OCI-LY7 (cell line): ENCODE measurements around the gene TEX50. TPM values are rescaled to one million over a fixed set of nuclear protein-coding genes. Genes with fewer than 3 reads are reported as not detected.
"Not testable (repeated sequence)": the region's sequence is repeated elsewhere in the genome, so short reads cannot be mapped to it uniquely, and the experiment has no call there.

Source experiments
- Bru-seq: library from RNA; stranded (reverse); fragments of 400-500 nt; gene quantifications from one replicate; lab custom pipeline; 2021; lab: Mats Ljungman, UMichigan
- BruChase-seq, 2 experiments: library from RNA; stranded (reverse); fragments of 400-500 nt; gene quantifications; one replicate each; lab custom pipeline; 2021; lab: Mats Ljungman, UMichigan
- BruUV-seq: library from RNA; stranded (reverse); fragments of 400-500 nt; replicated peaks from 2 replicates; lab custom pipeline; 2021; lab: Mats Ljungman, UMichigan
- CTCF ChIA-PET: fragments of 300-600 bp; sonication (Branson Sonifier 250); formaldehyde crosslinking; loops from one replicate; lab custom pipeline; 2022; ENCODE audit warnings: antibody characterized with exemption; ENCODE audit not compliant: unreplicated experiment; lab: Charles Lee
- POLR2A ChIA-PET: fragments of 300-600 bp; sonication (Branson Sonifier 250); formaldehyde crosslinking; loops from one replicate; lab custom pipeline; 2022; ENCODE audit warnings: antibody characterized with exemption; lab: Charles Lee
- DNase-seq: peaks from one replicate; pipeline ENCODE4 v3.0.0-alpha.2; 2015; ENCODE audit warnings: low spot score
- H2AFZ ChIP-seq: fragments of 200-600 bp; sonication (generic), shearing (Covaris generic); 2 replicates; pipeline ENCODE4 v1.6.1; 2014; ENCODE audit warnings: mild to moderate bottlenecking, antibody characterized with exemption, low read length, moderate library complexity
- H3K27ac ChIP-seq: fragments of 200-600 bp; sonication (generic); 2 replicates; pipeline ENCODE4 v1.5.1; 2014; ENCODE audit warnings: mixed run types, low read depth, mild to moderate bottlenecking, moderate library complexity, low read length, inconsistent platforms; ENCODE audit not compliant: poor library complexity, severe bottlenecking
- H3K36me3 ChIP-seq: fragments of 200-600 bp; sonication (generic); 2 replicates; pipeline ENCODE4 v1.6.1; 2014; ENCODE audit warnings: mild to moderate bottlenecking, antibody characterized with exemption, low read length, moderate library complexity, mixed read lengths; ENCODE audit not compliant: insufficient read depth
- H3K4me1 ChIP-seq: fragments of 200-600 bp; sonication (generic); 2 replicates; pipeline ENCODE4 v1.5.1; 2014; ENCODE audit warnings: mild to moderate bottlenecking, low read length; ENCODE audit not compliant: insufficient read depth, poor library complexity, severe bottlenecking
- H3K4me2 ChIP-seq: fragments of 200-600 bp; sonication (generic); 2 replicates; pipeline ENCODE4 v1.6.1; 2014; ENCODE audit warnings: mild to moderate bottlenecking, low read length
- H3K4me3 ChIP-seq: fragments of 200-600 bp; sonication (generic); 2 replicates; pipeline ENCODE4 v1.5.1; 2014; ENCODE audit warnings: mild to moderate bottlenecking, low read depth, low read length; ENCODE audit not compliant: poor library complexity, severe bottlenecking
- H3K79me2 ChIP-seq: fragments of 200-600 bp; sonication (generic); 2 replicates; pipeline ENCODE4 v1.6.1; 2016; ENCODE audit warnings: low read depth, mild to moderate bottlenecking, low read length, moderate library complexity, mixed read lengths; ENCODE audit not compliant: insufficient read depth
- H3K9me2 ChIP-seq: fragments of 200-600 bp; sonication (generic); 2 replicates; pipeline ENCODE4 v1.6.1; 2016; ENCODE audit warnings: mild to moderate bottlenecking, low read length, mixed read lengths; ENCODE audit not compliant: insufficient read depth
- H3K9me3 ChIP-seq: fragments of 200-600 bp; sonication (generic); 2 replicates; pipeline ENCODE4 v1.6.1; 2014; ENCODE audit warnings: mild to moderate bottlenecking, mixed run types, low read length, mixed read lengths
- H4K20me1 ChIP-seq: fragments of 200-600 bp; sonication (generic); 2 replicates; pipeline ENCODE4 v1.6.1; 2014; ENCODE audit warnings: mild to moderate bottlenecking, antibody characterized with exemption, low read length, moderate library complexity, mixed read lengths; ENCODE audit not compliant: insufficient read depth
- CTCF ChIP-seq: fragments of 200-600 bp; sonication (generic); conservative IDR thresholded peaks from 2 replicates; pipeline ENCODE4 v1.5.1; 2014; ENCODE audit warnings: mild to moderate bottlenecking, antibody characterized with exemption, low read length, moderate library complexity, mixed read lengths
- EZH2phosphoT487 ChIP-seq: fragments of 200-600 bp; sonication (generic); IDR thresholded peaks from 2 replicates; pipeline ENCODE4 v1.6.1; 2018; ENCODE audit warnings: low read depth, borderline replicate concordance, mild to moderate bottlenecking, mixed run types, antibody characterized with exemption, low read length, moderate library complexity, mixed read lengths
- intact Hi-C: fragments of 100-400 bp; cut with micrococcal nuclease; formaldehyde crosslinking; loops from one replicate; pipeline ENCODE4 v1.10.0; 2022; ENCODE audit not compliant: unreplicated experiment
- long read RNA-seq: library from polyadenylated mRNA; stranded (forward); transcript quantifications from one replicate; pipeline ENCODE4 v2.0.0, GENCODE V29; 2022
- total RNA-seq, 2 experiments: library from RNA; depleted of rRNA in 1 of 2; stranded (reverse); fragments of >200 nt in 1 of 2; shearing (Covaris generic) in 1 of 2; gene quantifications; 2 replicates each; pipeline ENCODE4 v1.2.3, GENCODE V29; 2014 to 2022

TEX50 gene, protein sequence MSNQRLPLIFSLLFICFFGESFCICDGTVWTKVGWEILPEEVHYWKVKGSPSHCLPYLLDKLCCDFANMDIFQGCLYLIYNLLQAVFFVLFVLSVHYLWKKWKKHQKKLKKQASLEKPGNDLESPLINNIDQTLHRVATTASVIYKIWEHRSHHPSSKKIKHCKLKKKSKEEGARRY
- total RNA-seq (2014; rRNA removed; shearing (Covaris generic)) (not detected in 2 replicates), total RNA-seq (2022) (not detected in 2 replicates), Bru-seq, nascent RNA (not detected), BruChase-seq, experiment 1, labeled RNA remaining after a 6-hour chase (not detected), BruChase-seq, experiment 2, labeled RNA remaining after a 2-hour chase (not detected)
- long read RNA-seq = 0 reads

GRCh38 chr1:173635116-173635515, at the start of gene TEX50:
Gene TEX50 (plus strand): TSS chr1:173635338. CDS start chr1:173635522, 184 bp downstream.
- H3K4me1 ChIP-seq = no peaks in the 10 kb centered on the region

GRCh38 chr1:173590557-173590956, 44.6 kb upstream of the TEX50 start:
- Histone ChIP-seq H3K4me1 (no peaks in the 10 kb centered on the region), H3K27ac (no peak overlapping the region), H2AFZ (no peak overlapping the region), H3K9me2 (no peaks in the 10 kb centered on the region), H3K9me3 (no peaks in the 10 kb centered on the region), H3K4me3 (no peak overlapping the region), H3K79me2 (no peaks in the 10 kb centered on the region), H3K4me2 (no peak overlapping the region), H3K36me3 (no peaks in the 10 kb centered on the region), H4K20me1 (no peaks in the 10 kb centered on the region)
- intact Hi-C loops = no loop called here
- BruUV-seq = no TSS peak
- ChIA-PET CTCF (no interaction called here), POLR2A (no interaction called here)
- no peak for DNase-seq
- no peak for TF ChIP-seq EZH2phosphoT487
- TF ChIP-seq CTCF = no peak

More at GRCh38 chr1:173635116-173635515, at the start of gene TEX50:
- H3K9me3 ChIP-seq = no peaks in the 10 kb centered on the region
- DNase-seq = no peak
- no peak within 1 kb of the TSS for H3K4me3 ChIP-seq
- intact Hi-C loops = no loop called here
- H3K9me2 ChIP-seq = no peaks in the 10 kb centered on the region
- no peaks in the 10 kb centered on the region for H3K79me2 ChIP-seq
- ChIA-PET CTCF (no interaction called here), POLR2A (interaction anchor here (0.6 to 2.2 kb wide), 2 partner anchors 9 to 893 kb away, joined by 3 to 7 read pairs; no protein-coding TSS in a partner anchor)
- H3K27ac ChIP-seq = no peak within 1 kb of the TSS
- no peaks in the 10 kb centered on the region for H3K36me3 ChIP-seq
- H4K20me1 ChIP-seq = no peaks in the 10 kb centered on the region
- no peak within 1 kb of the TSS for H2AFZ ChIP-seq
- no TSS peak for BruUV-seq
- H3K4me2 ChIP-seq = no peak within 1 kb of the TSS
- TF ChIP-seq CTCF (no peak), EZH2phosphoT487 (no peak)

DNA sequence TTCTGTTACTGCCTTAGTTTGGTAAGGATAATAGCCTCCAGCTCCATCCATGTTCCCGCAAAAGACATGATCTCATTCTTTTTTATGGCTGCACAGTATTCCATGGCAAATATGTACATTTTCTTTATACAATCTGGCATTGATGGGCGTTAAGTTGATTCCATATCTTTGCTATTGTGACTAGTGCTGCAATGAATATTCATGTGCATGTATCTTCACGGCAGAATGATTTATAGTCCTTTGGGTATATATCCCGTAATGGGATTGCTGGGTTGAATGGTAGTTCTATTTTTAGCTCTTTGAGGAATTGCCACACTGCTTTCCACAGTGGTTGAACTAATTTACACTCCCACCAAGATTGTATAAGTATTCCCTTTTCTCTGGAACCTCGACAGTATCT, 44.0 kb upstream of the TEX50 start:
- H3K4me3 ChIP-seq, CTCF ChIA-PET, POLR2A ChIA-PET: not testable (repeated sequence)

More for the DNA sequence above, 44.0 kb upstream of the TEX50 start:
- intact Hi-C loops, H3K9me3 ChIP-seq, H3K79me2 ChIP-seq, H3K4me1 ChIP-seq, H3K9me2 ChIP-seq, H3K27ac ChIP-seq, H4K20me1 ChIP-seq, DNase-seq, BruUV-seq, H3K4me2 ChIP-seq, H2AFZ ChIP-seq, H3K36me3 ChIP-seq: not testable (repeated sequence)
